Neural cell (in vitro differentiated cells): ENCODE data around the gene PITHD1. TPM values are rescaled to one million over a fixed set of nuclear protein-coding genes. Genes with fewer than 3 reads are reported as not detected.

Experiments
- H2AFZ ChIP-seq: fragments of 200-600, 300-800 bp; sonication (generic), shearing (Covaris generic); 2 replicates; pipeline ENCODE4 v1.6.0; 2014; ENCODE audit warnings: low read depth, mild to moderate bottlenecking, antibody characterized with exemption, low read length, moderate library complexity
- H3F3A ChIP-seq: fragments of 200-600 bp; shearing (Covaris generic); 2 replicates; pipeline ENCODE4 v1.6.1; 2016; ENCODE audit warnings: mild to moderate bottlenecking, moderate library complexity, mixed read lengths, antibody characterized with exemption, low read length; ENCODE audit not compliant: insufficient read depth, poor library complexity, severe bottlenecking
- H3K27ac ChIP-seq: fragments of 200-600, 300-800 bp; sonication (generic), shearing (Covaris generic); 2 replicates; pipeline ENCODE4 v1.5.1; 2014; ENCODE audit warnings: mild to moderate bottlenecking, low read length, moderate library complexity
- H3K27me3 ChIP-seq: fragments of 300-800, 200-600 bp; sonication (generic), shearing (Covaris generic); 2 replicates; pipeline ENCODE4 v1.6.0; 2014; ENCODE audit warnings: mild to moderate bottlenecking, low read depth, low read length, moderate library complexity; ENCODE audit not compliant: insufficient read depth
- H3K36me3 ChIP-seq: fragments of 300-800, 200-600 bp; sonication (generic), shearing (Covaris generic); 2 replicates; pipeline ENCODE4 v1.5.1; 2014; ENCODE audit warnings: mild to moderate bottlenecking, antibody characterized with exemption, low read length, moderate library complexity; ENCODE audit not compliant: insufficient read depth
- H3K4me2 ChIP-seq: fragments of 300-800, 200-600 bp; sonication (generic), shearing (Covaris generic); 2 replicates; pipeline ENCODE4 v1.6.0; 2014; ENCODE audit warnings: mild to moderate bottlenecking, low read length
- H3K4me3 ChIP-seq: fragments of 300-800, 200-600 bp; sonication (generic), shearing (Covaris generic); 2 replicates; pipeline ENCODE4 v1.5.1; 2014; ENCODE audit warnings: mild to moderate bottlenecking, low read length, moderate library complexity
- H3K79me2 ChIP-seq: fragments of 200-600 bp; shearing (Covaris generic); replicated peaks from 2 replicates; pipeline ENCODE4 v1.6.0; 2014; ENCODE audit warnings: mild to moderate bottlenecking, low read length, moderate library complexity; ENCODE audit not compliant: insufficient read depth
- H3K9ac ChIP-seq: fragments of 300-800, 200-600 bp; sonication (generic), shearing (Covaris generic); 2 replicates; pipeline ENCODE4 v1.6.1; 2016; ENCODE audit warnings: mild to moderate bottlenecking, low read length, mixed read lengths
- H3K9me2 ChIP-seq: fragments of 200-600 bp; shearing (Covaris generic); 2 replicates; pipeline ENCODE4 v1.6.1; 2016; ENCODE audit warnings: mild to moderate bottlenecking, low read length, mixed read lengths; ENCODE audit not compliant: insufficient read depth
- H3K9me3 ChIP-seq: fragments of 200-600, 300-800 bp; sonication (generic), shearing (Covaris generic); 2 replicates; pipeline ENCODE4 v1.6.1; 2016; ENCODE audit warnings: mild to moderate bottlenecking, mixed run types, low read length, moderate library complexity, mixed read lengths
- H4K20me1 ChIP-seq: fragments of 200-600 bp; shearing (Covaris generic); 2 replicates; pipeline ENCODE4 v1.6.1; 2016; ENCODE audit warnings: mild to moderate bottlenecking, mixed run types; ENCODE audit not compliant: insufficient read depth
- EP300 ChIP-seq: fragments of 450-650 bp; conservative IDR thresholded peaks from 2 replicates; pipeline ENCODE4 v1.6.1; 2014; ENCODE audit warnings: antibody characterized with exemption, mild to moderate bottlenecking, moderate library complexity; ENCODE audit not compliant: poor library complexity, severe bottlenecking
- EZH2 ChIP-seq: fragments of 200-600, 300-800 bp; shearing (Covaris generic), sonication (generic); IDR thresholded peaks from 2 replicates; pipeline ENCODE4 v1.6.1; 2014; ENCODE audit warnings: antibody characterized with exemption, low read length, borderline replicate concordance, mild to moderate bottlenecking; ENCODE audit not compliant: insufficient read depth, poor library complexity, severe bottlenecking
- MXI1 ChIP-seq: fragments of 450-650 bp; conservative IDR thresholded peaks from 2 replicates; pipeline ENCODE4 v1.6.1; 2014; ENCODE audit warnings: antibody characterized with exemption, mild to moderate bottlenecking; ENCODE audit not compliant: poor library complexity, severe bottlenecking
- POLR2AphosphoS5 ChIP-seq: IDR thresholded peaks from 2 replicates; pipeline ENCODE4 v1.6.1; 2012
- RAD21 ChIP-seq: fragments of 450-650 bp; conservative IDR thresholded peaks from 2 replicates; pipeline ENCODE4 v1.6.1; 2014; ENCODE audit warnings: antibody characterized with exemption, mild to moderate bottlenecking, moderate library complexity
- SMC3 ChIP-seq: fragments of 450-650 bp; conservative IDR thresholded peaks from 2 replicates; pipeline ENCODE4 v1.6.1; 2014; ENCODE audit warnings: antibody characterized with exemption, mild to moderate bottlenecking, moderate library complexity; ENCODE audit not compliant: poor library complexity
- TAF1 ChIP-seq: IDR thresholded peaks from 2 replicates; pipeline ENCODE4 v1.6.1; 2012; ENCODE audit warnings: low read depth
- polyA plus RNA-seq: library from polyadenylated mRNA; depleted of rRNA; stranded (reverse); fragments of >200 nt; gene quantifications from 2 replicates; pipeline ENCODE4 v1.2.3, GENCODE V29; 2014
- TF ChIP-seq, protein P1 (sequence below): IDR thresholded peaks from 2 replicates; pipeline ENCODE4 v1.6.1; 2012; ENCODE audit warnings: borderline replicate concordance
- TF ChIP-seq, protein P2 (sequence below): fragments of 450-650 bp; IDR thresholded peaks from 2 replicates; pipeline ENCODE4 v1.5.1; 2014; ENCODE audit warnings: antibody characterized with exemption, mild to moderate bottlenecking, moderate library complexity; ENCODE audit not compliant: poor library complexity, severe bottlenecking

Gene PITHD1
- polyA plus RNA-seq, 1 donor from 2014 or later, result 267 TPM

DNA sequence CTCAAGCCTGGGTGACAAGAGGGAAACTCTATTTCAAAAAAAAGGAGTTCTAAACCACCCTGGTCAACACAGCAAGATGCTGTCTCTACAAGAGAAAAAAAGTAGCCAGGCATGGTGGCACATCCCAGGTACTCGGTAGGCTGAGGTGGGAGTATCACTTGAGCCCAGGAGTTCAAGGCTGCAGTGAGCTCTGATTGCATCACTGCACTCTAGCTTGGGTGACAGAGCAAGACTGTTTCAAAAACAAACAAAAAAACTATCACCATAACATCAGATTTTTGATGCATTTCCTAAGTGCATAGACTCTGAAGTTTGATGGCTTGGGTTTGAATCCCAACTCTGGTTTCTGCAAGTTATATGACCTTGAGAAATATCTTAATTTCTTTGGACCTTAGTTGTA is 25.3 kb upstream of the PITHD1 start:
- no peak overlapping the region for H3K4me2 ChIP-seq
- H3K9me3 ChIP-seq, result no peaks in the 10 kb centered on the region
- no peaks in the 10 kb centered on the region for H3K9me2 ChIP-seq
- H3K36me3 ChIP-seq, result peaks cover 12% of the 10 kb centered on the region
- no peak for TF ChIP-seq TAF1
- TF ChIP-seq RAD21, result no peak
- TF ChIP-seq EZH2, result no peak
- no peak for TF ChIP-seq EP300
- TF ChIP-seq, protein P1, sequence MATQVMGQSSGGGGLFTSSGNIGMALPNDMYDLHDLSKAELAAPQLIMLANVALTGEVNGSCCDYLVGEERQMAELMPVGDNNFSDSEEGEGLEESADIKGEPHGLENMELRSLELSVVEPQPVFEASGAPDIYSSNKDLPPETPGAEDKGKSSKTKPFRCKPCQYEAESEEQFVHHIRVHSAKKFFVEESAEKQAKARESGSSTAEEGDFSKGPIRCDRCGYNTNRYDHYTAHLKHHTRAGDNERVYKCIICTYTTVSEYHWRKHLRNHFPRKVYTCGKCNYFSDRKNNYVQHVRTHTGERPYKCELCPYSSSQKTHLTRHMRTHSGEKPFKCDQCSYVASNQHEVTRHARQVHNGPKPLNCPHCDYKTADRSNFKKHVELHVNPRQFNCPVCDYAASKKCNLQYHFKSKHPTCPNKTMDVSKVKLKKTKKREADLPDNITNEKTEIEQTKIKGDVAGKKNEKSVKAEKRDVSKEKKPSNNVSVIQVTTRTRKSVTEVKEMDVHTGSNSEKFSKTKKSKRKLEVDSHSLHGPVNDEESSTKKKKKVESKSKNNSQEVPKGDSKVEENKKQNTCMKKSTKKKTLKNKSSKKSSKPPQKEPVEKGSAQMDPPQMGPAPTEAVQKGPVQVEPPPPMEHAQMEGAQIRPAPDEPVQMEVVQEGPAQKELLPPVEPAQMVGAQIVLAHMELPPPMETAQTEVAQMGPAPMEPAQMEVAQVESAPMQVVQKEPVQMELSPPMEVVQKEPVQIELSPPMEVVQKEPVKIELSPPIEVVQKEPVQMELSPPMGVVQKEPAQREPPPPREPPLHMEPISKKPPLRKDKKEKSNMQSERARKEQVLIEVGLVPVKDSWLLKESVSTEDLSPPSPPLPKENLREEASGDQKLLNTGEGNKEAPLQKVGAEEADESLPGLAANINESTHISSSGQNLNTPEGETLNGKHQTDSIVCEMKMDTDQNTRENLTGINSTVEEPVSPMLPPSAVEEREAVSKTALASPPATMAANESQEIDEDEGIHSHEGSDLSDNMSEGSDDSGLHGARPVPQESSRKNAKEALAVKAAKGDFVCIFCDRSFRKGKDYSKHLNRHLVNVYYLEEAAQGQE, result no peak
- no peak for TF ChIP-seq SMC3
- TF ChIP-seq MXI1, result no peak
- H4K20me1 ChIP-seq, result no peaks in the 10 kb centered on the region
- no peaks in the 10 kb centered on the region for H3F3A ChIP-seq
- H3K27ac ChIP-seq, result no peak overlapping the region
- H2AFZ ChIP-seq, result no peak overlapping the region
- H3K79me2 ChIP-seq, result peaks cover 11% of the 10 kb centered on the region
- H3K4me3 ChIP-seq, result no peak overlapping the region
- H3K27me3 ChIP-seq, result no peaks in the 10 kb centered on the region
- no peak overlapping the region for H3K9ac ChIP-seq

DNA sequence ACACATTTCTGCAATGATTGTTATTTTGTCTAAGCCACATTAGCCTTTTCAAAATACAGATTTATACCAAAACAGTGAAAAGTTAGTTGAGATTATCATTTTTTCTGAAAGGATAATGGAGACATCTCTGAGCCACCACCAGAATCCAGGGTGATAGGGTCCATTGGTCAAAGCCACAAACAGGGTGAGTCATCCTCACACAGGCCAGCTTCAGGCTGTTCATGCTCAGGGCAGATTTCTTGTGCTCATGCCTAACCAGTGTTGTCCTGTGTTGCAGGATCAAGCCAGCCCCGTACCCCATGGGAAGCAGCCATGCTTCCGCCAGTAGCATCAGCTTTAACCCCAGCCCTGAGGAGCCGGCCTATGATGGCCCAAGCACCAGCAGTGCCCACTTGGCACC is 21.5 kb upstream of the PITHD1 start:
- Histone ChIP-seq H3K4me2 (no peak overlapping the region), H3K9me2 (no peaks in the 10 kb centered on the region), H3F3A (no peaks in the 10 kb centered on the region), H2AFZ (no peak overlapping the region), H3K36me3 (peaks cover 12% of the 10 kb centered on the region), H3K9me3 (no peaks in the 10 kb centered on the region), H3K27me3 (no peaks in the 10 kb centered on the region), H4K20me1 (no peaks in the 10 kb centered on the region), H3K4me3 (no peak overlapping the region), H3K27ac (no peak overlapping the region), H3K79me2 (no peaks in the 10 kb centered on the region), H3K9ac (no peak overlapping the region)
- TF ChIP-seq POLR2AphosphoS5 (no peak), TAF1 (no peak), EZH2 (no peak), EP300 (no peak)

DNA sequence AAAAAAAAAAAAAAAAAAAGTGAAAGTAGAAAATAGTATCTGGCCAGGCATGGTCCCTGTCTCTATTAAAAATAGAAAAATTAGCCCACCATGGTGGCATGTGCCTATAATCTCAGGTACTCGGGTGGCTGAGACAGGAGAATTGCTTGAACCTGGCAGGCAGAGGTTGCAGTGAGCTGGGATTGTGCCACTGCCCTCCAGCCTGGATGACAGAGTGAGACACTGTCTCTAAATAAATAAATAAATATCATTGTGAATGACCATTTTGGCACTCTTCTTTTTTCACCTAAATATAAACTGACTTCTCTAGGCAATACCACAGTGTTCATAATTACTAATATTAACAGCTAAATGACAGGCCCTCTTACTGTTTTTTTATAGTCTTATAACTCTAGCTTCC is 20.4 kb upstream of the PITHD1 start:
- Histone ChIP-seq H3K9ac (no peak overlapping the region), H3K9me3 (no peaks in the 10 kb centered on the region), H3K27me3 (no peaks in the 10 kb centered on the region), H3K27ac (no peak overlapping the region), H3K4me3 (no peak overlapping the region), H3K36me3 (peaks cover 12% of the 10 kb centered on the region), H3K79me2 (no peaks in the 10 kb centered on the region), H3F3A (no peaks in the 10 kb centered on the region), H3K4me2 (no peak overlapping the region), H4K20me1 (no peaks in the 10 kb centered on the region), H2AFZ (no peak overlapping the region), H3K9me2 (no peaks in the 10 kb centered on the region)
- TF ChIP-seq, protein P1, result no peak
- TF ChIP-seq TAF1 (no peak), EZH2 (no peak), SMC3 (no peak), POLR2AphosphoS5 (no peak)
- TF ChIP-seq, protein P2, sequence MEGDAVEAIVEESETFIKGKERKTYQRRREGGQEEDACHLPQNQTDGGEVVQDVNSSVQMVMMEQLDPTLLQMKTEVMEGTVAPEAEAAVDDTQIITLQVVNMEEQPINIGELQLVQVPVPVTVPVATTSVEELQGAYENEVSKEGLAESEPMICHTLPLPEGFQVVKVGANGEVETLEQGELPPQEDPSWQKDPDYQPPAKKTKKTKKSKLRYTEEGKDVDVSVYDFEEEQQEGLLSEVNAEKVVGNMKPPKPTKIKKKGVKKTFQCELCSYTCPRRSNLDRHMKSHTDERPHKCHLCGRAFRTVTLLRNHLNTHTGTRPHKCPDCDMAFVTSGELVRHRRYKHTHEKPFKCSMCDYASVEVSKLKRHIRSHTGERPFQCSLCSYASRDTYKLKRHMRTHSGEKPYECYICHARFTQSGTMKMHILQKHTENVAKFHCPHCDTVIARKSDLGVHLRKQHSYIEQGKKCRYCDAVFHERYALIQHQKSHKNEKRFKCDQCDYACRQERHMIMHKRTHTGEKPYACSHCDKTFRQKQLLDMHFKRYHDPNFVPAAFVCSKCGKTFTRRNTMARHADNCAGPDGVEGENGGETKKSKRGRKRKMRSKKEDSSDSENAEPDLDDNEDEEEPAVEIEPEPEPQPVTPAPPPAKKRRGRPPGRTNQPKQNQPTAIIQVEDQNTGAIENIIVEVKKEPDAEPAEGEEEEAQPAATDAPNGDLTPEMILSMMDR, result no peak
